ENCODE measurements around the gene G6PC1.
"Not testable (repeated sequence)": the region's sequence is repeated elsewhere in the genome, so short reads cannot be mapped to it uniquely, and the experiment has no call there.

Gene G6PC1

DNA sequence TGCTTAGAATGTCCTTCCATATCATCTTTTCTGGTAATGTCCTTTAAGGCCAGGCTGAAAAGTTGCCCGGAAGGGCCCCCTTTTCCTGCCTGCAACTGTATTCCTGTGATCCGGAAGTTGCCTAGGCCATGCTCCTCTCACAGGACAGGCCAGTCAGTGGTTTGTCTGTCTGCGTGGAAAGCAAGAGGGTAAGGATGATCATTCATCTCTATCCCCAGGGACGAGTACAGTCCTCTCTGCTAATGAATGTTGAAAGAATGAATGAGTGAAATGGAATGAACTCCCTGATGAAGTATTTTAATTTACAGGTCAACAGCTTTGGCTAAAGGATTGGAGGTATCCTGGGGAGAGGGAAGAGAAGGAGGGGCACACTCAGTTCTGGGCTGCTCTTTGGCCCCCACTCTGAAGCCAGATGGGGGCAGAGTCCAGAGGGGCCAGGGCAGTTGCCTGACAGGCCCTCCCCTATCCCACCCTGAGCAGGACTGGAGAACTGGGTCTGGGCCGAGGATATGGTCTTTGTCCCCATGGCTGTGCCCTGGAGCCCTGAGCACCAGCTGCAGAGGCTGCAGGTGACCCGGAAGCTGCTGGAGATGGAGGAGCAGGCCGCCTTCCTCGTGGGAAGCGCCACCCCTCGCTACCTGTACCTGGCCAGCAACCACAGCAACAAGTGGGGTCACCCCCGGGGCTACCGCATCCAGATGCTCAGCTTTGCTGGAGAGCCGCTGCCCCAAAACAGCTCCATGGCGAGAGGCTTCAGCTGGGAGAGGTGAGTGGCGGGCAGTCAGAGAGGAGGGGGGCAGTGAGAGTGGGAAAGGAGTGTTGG lies 46.4 kb upstream of the G6PC1 start:
- H3K4me1 Mint-ChIP-seq, result peaks cover 21% of the 10 kb centered on the region
- H3K27ac Mint-ChIP-seq, result no peak overlapping the region
- no peak for TF ChIP-seq CTCF (IDR thresholded peaks at IDR 0.05)
- H3K36me3 Mint-ChIP-seq (ENCODE audit: low read depth), result no peaks in the 10 kb centered on the region
- peaks cover 5% of the 10 kb centered on the region for H3K27me3 Mint-ChIP-seq (ENCODE audit: low read depth, poor library complexity)
- no peak overlapping the region for H3K4me3 Mint-ChIP-seq
- no peak for DNase-seq
- H3K9me3 Mint-ChIP-seq, result no peaks in the 10 kb centered on the region

- peaks cover 12% of the 10 kb centered on the region for H3K4me1 Mint-ChIP-seq
- no peak for TF ChIP-seq CTCF (IDR thresholded peaks at IDR 0.05)
- H3K4me3 Mint-ChIP-seq, result no peak overlapping the region
- no peak for DNase-seq
- H3K36me3 Mint-ChIP-seq (ENCODE audit: low read depth), result no peaks in the 10 kb centered on the region
- H3K27me3 Mint-ChIP-seq (ENCODE audit: low read depth, poor library complexity), result peaks cover 7% of the 10 kb centered on the region
- no peak overlapping the region for H3K27ac Mint-ChIP-seq
- H3K9me3 Mint-ChIP-seq, result no peaks in the 10 kb centered on the region
These were observed 45.5 kb upstream of the G6PC1 start for GRCh38 chr17:42855048-42855596.

DNA sequence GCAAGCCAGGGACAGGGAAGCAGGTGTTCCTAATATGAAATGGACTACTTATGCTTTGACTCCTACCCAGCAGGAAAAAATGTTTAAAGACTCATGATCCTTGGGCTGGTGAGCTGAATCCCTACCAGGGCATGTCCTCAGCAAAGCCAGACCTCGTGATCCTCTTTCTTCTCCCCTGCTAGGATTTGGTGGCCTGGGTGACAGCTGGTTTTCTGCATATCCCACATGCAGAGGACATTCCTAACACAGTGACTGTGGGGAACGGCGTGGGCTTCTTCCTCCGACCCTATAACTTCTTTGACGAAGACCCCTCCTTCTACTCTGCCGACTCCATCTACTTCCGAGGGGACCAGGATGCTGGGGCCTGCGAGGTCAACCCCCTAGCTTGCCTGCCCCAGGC lies 44.5 kb upstream of the G6PC1 start:
- H3K27ac Mint-ChIP-seq; H3K36me3 Mint-ChIP-seq (ENCODE audit: low read depth); H3K4me3 Mint-ChIP-seq; H3K9me3 Mint-ChIP-seq; H3K4me1 Mint-ChIP-seq; H3K27me3 Mint-ChIP-seq (ENCODE audit: low read depth, poor library complexity); DNase-seq: not testable (repeated sequence)

DNA sequence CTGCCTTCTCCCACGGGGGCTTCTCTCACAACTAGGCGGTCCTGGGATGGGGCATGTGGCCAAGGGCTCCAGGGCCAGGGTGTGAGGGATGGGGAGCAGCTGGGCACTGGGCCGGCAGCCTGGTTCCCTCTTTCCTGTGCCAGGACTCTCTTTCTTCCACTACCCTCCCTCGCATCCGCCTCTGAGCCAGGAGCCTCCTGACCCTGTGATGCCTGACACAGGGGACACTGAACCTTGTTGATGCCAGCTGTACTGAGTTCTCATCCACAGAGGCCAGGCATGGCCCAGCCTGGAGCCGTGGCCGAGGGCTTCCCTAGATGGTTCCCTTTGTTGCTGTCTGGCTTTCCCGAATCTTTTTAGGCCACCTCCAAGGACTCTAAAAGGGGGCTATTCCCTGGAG lies 44.1 kb upstream of the G6PC1 start:
- H3K36me3 Mint-ChIP-seq (ENCODE audit: low read depth), result not testable (repeated sequence)

DNA sequence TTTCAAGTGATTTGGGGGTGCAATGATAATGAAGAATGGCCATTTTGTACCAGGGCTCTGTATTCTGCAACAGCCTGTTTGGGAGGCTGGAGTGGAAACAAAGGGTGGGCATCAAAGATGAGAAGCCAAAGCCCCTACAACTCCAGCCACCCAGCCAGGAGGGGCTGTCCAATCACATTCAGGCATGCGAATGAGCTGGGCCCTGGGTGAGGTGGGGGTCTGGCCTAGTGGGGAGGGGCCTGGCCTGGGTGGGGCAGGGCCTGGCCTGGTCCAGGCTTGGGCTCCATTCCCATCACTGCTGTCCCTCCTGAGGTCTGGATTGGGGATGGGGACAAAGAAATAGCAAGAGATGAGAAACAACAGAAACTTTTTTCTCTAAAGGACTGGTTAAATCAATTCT lies 43.2 kb upstream of the G6PC1 start:
- Mint-ChIP-seq H3K9me3 (no peaks in the 10 kb centered on the region), H3K27me3 (ENCODE audit: low read depth, poor library complexity) (peaks cover 17% of the 10 kb centered on the region), H3K27ac (no peak overlapping the region), H3K4me1 (no peaks in the 10 kb centered on the region), H3K4me3 (no peak overlapping the region), H3K36me3 (ENCODE audit: low read depth) (no peaks in the 10 kb centered on the region)
- no peak for DNase-seq
- TF ChIP-seq CTCF (IDR thresholded peaks at IDR 0.05), result no peak

More for the DNA sequence above, 44.1 kb upstream of the G6PC1 start:
- not testable (repeated sequence) for H3K4me1 Mint-ChIP-seq, H3K9me3 Mint-ChIP-seq, DNase-seq, H3K4me3 Mint-ChIP-seq, H3K27ac Mint-ChIP-seq
- peaks cover 14% of the 10 kb centered on the region for H3K27me3 Mint-ChIP-seq (ENCODE audit: low read depth, poor library complexity)

DNA sequence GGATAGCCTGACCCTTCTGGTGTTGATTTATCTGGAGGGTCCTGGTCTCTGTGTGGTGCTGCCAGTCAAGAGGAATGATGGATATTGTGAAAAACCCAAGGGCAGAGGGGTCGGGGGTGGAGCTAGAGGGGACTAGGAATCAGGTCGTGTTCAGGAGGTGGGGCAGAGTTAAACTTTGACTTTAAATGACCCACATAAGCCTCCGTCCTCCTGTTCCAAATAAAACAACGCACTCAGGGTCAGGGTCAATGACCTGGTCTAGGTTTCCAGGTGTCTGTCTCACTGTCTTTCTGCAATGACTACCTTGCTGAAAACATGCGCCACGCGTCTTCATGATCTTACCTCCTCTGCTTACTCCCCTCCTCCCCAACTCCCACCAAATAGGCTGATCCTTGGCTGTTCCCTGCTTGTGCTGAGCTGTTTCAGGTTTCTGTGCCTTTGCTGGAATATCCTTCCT lies 34.9 kb upstream of the G6PC1 start:
- Mint-ChIP-seq H3K4me1 (peaks cover 30% of the 10 kb centered on the region), H3K9me3 (peaks cover 14% of the 10 kb centered on the region), H3K36me3 (ENCODE audit: low read depth) (peaks cover 9% of the 10 kb centered on the region), H3K27me3 (ENCODE audit: low read depth, poor library complexity) (peaks cover 29% of the 10 kb centered on the region), H3K27ac (peak overlapping the region; percentile 23), H3K4me3 (no peak overlapping the region)
- TF ChIP-seq CTCF (IDR thresholded peaks at IDR 0.05), result no peak
- no peak for DNase-seq

DNA sequence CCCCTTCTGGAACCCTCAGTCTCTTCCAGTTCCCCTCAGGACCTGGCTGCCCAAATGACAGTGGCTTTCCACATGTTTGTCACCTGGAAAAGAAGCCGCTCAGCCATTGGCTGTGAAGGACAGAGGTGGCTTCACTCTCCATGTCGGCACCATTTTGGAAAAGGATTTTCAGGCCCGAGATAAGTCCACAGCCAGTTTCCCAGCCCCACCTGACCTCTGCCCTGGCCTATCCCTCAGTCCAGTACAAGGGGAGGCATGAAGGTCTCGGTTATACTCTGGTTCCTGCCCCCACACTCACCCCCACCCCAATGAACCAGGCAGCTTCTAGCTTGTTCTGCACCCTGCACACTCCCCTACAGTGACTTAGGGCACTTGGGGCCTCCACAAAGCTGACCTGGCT lies 34.4 kb upstream of the G6PC1 start:
- no peak for DNase-seq
- Mint-ChIP-seq H3K4me1 (peaks cover 30% of the 10 kb centered on the region), H3K36me3 (ENCODE audit: low read depth) (peaks cover 9% of the 10 kb centered on the region), H3K27ac (peak overlapping the region; percentile 23), H3K9me3 (peaks cover 20% of the 10 kb centered on the region), H3K4me3 (no peak overlapping the region), H3K27me3 (ENCODE audit: low read depth, poor library complexity) (peaks cover 27% of the 10 kb centered on the region)
- TF ChIP-seq CTCF (IDR thresholded peaks at IDR 0.05), result no peak
